GM12892 (cell line): ENCODE results near the gene TP53INP2.
A peak's percentile ranks its signal among the peaks of the same experiment; 100 is the strongest.
"Not testable (repeated sequence)": the region's sequence is repeated elsewhere in the genome, so short reads cannot be mapped to it uniquely, and the experiment has no call there.

Experiments
- DNase-seq: peaks from one replicate; pipeline ENCODE4 v3.0.0; 2011; ENCODE audit not compliant: insufficient read length
- FAIRE-seq: peaks from 2 replicates; lab custom pipeline; 2011; peaks lifted over from hg19 to GRCh38; lab: Jason Lieb, UNC
- POLR2A ChIP-seq: IDR thresholded peaks from 2 replicates; pipeline ENCODE4 v1.6.1; 2011; ENCODE audit warnings: low read depth, low read length, control low read depth
- POLR2AphosphoS5 ChIP-seq: IDR thresholded peaks from 2 replicates; pipeline ENCODE4 v1.6.1; 2011; ENCODE audit warnings: low read depth, low read length, control low read depth
- TAF1 ChIP-seq: IDR thresholded peaks from 2 replicates; pipeline ENCODE4 v1.6.1; 2011; ENCODE audit warnings: low read depth, mild to moderate bottlenecking, control low read depth, low read length, borderline replicate concordance

TP53INP2 gene

GRCh38 chr20:34715384-34715783, 11.2 kb downstream of the TP53INP2 start:
- DNase-seq (no peak), FAIRE-seq (no peak)
- TF ChIP-seq POLR2AphosphoS5: no peak
- TF ChIP-seq POLR2A: no peak
- no peak for TF ChIP-seq TAF1

DNA sequence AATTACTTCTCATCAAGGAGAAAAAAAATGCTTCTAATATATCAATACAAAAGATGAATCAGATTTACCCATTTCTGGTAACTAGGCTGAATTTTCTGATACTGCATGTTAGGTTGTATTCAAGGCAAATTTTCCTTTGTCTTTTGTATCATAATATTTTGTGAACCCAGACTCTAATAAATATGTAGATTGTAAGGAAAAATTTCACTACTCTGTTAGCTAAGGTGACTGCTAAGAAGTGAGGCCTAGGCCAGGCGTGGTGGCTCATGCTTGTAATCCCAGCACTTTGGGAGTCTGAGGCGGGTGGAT, 12.7 kb downstream of the TP53INP2 start:
- DNase-seq (no peak), FAIRE-seq (no peak)
- TF ChIP-seq POLR2AphosphoS5 (no peak), POLR2A (no peak), TAF1 (no peak)

GRCh38 chr20:34717230-34718095, 13.3 kb downstream of the TP53INP2 start:
- TF ChIP-seq POLR2AphosphoS5 (no peak), POLR2A (no peak), TAF1 (no peak)

DNA sequence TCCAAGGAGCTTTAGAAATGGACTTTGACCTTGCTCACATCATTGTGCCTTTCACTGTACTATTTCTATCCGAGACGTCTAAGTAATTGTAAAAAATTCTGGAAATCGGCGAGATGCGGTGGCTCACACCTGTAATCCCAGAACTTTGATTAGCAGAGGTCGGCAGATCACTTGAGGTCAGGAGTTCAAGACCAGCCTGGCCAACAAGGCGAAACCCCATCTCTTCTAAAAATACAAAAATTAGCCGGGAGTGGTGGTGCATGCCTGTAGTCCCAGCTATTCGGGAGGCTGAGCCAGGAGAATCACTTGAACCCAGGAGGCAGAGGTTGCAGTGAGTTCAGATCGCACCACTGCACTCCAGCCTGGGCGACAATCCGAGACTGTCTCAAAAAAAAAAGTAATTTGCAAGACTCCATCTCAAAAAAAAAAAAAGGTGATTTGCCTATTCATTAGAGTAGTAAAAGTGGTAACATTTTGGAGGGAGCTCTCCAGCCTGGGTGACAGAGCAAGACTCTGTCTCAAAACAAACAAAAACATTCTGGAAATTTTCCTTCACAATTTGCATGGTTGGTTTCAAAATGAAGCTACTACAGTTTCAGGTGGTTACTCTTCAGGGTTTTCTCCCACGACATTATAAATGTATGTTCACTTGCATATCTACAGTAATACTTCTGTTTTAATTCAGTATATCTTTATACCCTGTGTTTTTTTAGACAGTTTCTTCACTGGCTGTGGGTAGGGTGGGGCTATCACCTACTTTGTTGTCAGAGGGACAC, 15.3 kb downstream of the TP53INP2 start:
- not testable (repeated sequence) for DNase-seq
- FAIRE-seq: peak; percentile 62

More at GRCh38 chr20:34717230-34718095, 13.3 kb downstream of the TP53INP2 start:
- FAIRE-seq (no peak), DNase-seq (no peak)

- TF ChIP-seq POLR2A (no peak), TAF1 (no peak), POLR2AphosphoS5 (no peak)
- FAIRE-seq: no peak
- DNase-seq: no peak
Observed at GRCh38 chr20:34720266-34720665, 16.1 kb downstream of the TP53INP2 start.

GRCh38 chr20:34722560-34722959, 18.4 kb downstream of the TP53INP2 start:
- not testable (repeated sequence) for FAIRE-seq, DNase-seq

DNA sequence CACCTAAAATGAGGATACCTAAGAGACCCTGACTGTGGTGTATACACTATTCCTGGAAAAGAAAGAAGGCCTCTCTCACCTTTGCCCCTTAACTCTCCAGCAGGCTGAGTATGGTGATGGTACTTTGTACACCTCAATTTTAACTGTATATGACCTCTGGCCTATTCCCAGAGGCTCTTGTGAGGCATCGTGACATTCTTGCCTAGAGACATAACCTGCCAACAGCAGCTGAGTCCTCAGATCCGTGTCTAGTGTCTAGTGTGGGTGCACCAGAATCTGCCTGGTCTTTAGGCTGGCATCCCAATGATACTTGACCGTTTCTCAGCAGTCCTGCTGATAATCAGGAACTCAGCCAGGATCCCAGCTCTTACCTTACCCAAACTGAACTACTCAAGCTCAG, 20.0 kb downstream of the TP53INP2 start:
- no peak for DNase-seq
- TF ChIP-seq POLR2AphosphoS5: no peak
- TF ChIP-seq POLR2A: no peak
- no peak for TF ChIP-seq TAF1
- FAIRE-seq: no peak

DNA sequence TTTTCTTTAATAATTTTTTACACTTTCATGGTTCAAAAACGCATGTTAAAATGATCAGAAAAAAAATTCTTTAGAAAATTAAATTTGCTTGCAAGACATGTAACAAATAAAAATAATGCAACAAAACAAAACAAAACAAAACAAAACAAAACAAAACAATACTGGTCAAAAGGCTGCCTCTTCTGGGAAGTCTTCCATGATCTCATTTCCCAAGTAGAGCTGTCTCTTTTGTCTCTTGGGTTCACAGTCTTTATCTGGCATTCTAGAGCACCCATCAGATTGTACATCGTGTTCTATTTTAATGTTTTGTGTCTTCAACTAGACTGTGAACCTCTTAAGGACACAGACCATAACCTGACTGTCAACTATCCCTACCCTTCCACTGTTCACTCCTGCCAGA, 25.3 kb downstream of the TP53INP2 start:
- no peak for FAIRE-seq
- no peak for TF ChIP-seq TAF1
- TF ChIP-seq POLR2AphosphoS5: no peak
- no peak for TF ChIP-seq POLR2A

GRCh38 chr20:34732523-34732922, 28.4 kb downstream of the TP53INP2 start:
- FAIRE-seq: no peak
- no peak for TF ChIP-seq POLR2AphosphoS5
- no peak for DNase-seq

More for the DNA sequence above, 25.3 kb downstream of the TP53INP2 start:
- DNase-seq: no peak

GRCh38 chr20:34736106-34736735, 32.1 kb downstream of the TP53INP2 start:
- TF ChIP-seq TAF1 (no peak), POLR2AphosphoS5 (no peak), POLR2A (no peak)
- FAIRE-seq (no peak), DNase-seq (no peak)

DNA sequence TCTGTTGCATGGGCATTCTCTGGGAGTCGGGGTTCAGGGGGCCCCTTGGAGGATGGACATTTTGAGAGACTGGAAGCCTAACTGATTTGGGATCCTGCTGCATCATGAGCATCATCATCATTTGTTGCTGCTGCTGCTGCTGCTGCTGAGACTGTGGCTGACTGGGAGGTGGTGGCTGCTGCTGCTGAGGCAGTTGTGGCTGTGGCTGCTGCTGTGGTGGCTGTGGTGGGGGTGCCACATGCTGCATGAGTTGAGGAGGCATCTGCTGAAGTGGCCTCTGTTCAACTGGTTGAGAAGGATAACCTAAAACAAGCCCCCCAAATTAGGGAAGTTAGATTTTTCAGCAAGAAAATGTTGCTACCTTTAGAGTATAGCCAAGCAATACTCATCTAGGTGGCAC, 38.9 kb downstream of the TP53INP2 start:
- no peak for TF ChIP-seq TAF1
- no peak for TF ChIP-seq POLR2A
- TF ChIP-seq POLR2AphosphoS5: no peak
- FAIRE-seq: no peak
- DNase-seq: no peak

GRCh38 chr20:34744340-34744739, 40.2 kb downstream of the TP53INP2 start:
- no peak for FAIRE-seq
- no peak for DNase-seq
- no peak for TF ChIP-seq POLR2A
- TF ChIP-seq TAF1: no peak
- TF ChIP-seq POLR2AphosphoS5: no peak
